Effector memory CD8-positive, alpha-beta T cell (primary cell): ENCODE data around the gene CORO6.

ENCODE experiments used
- ATAC-seq: fragments of 150-1000 bp; cut with Tn5 transposase; replicated peaks from 2 replicates; pipeline ENCODE4 v1.10.0; 2021; ENCODE audit warnings: mild to moderate bottlenecking, moderate library complexity
- DNase-seq, 3 experiments: peaks; one replicate each; pipeline ENCODE4 v3.0.0; 2021
- H3K27ac Mint-ChIP-seq, 2 donors: one replicate each; pipeline ENCODE4 v1.8.0; 2022; ENCODE audit warnings: mild to moderate bottlenecking in 2 of 2, mixed read lengths in 2 of 2, moderate library complexity in 2 of 2
- H3K27me3 Mint-ChIP-seq, 2 donors: one replicate each; pipeline ENCODE4 v1.8.0; 2022; ENCODE audit warnings: mixed read lengths in 2 of 2
- H3K36me3 Mint-ChIP-seq: one replicate; pipeline ENCODE4 v1.8.0; 2022; ENCODE audit warnings: mild to moderate bottlenecking, moderate library complexity, mixed read lengths; ENCODE audit not compliant: insufficient read depth
- H3K4me1 Mint-ChIP-seq, 2 donors: one replicate each; pipeline ENCODE4 v1.8.0; 2022; ENCODE audit warnings: low read depth in 2 of 2, mixed read lengths in 2 of 2
- H3K4me3 Mint-ChIP-seq, 2 donors: one replicate each; pipeline ENCODE4 v1.8.0; 2022; ENCODE audit warnings: mild to moderate bottlenecking in 2 of 2, mixed read lengths in 2 of 2, moderate library complexity in 2 of 2
- H3K9me3 Mint-ChIP-seq, 2 donors: one replicate each; pipeline ENCODE4 v1.8.0; 2022; ENCODE audit warnings: mixed read lengths in 2 of 2

Gene CORO6

DNA sequence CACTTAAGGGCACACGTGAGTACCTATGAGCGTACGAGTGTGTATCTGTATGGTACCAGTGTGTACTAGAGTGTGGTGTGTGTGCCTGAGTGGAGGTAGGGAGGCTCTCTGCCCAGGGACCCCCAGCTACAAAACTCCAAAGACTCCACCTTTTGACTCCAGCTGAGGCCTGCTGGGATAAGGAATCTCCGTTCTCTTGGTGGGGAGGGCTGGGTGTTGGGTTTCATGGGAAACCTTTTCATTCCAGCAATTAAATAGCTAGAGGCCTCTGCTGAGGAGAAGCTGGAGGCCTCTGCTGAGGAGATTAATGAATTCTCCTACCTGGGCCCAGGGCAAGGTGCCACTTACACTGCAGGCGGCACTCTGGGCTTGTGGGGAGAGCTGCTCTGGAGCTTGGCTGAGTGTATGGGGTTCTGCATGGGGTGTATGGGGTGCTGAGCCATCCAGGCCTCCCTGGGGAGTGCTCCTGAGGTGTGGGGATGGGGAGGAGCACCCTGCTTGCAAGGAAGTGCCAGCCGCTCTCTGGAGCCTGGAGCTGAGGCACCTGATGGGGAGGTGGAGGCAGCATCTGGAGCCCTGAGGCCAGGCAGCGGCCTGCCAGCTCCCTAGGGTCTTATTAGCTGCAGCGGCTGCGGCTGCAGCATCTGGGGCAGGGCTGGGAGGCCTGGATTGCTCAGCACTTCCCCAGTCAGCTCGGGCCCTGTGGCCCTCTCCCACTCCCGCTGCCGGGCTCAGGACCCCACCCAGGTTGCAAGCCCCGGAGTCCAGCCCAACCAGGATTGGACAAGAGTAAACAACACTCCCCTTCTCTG lies 25.1 kb downstream of the CORO6 start:
- no peaks in the 10 kb centered on the region for H3K27me3 Mint-ChIP-seq
- peaks cover 4 to 9% of the 10 kb centered on the region in 2 donors for H3K4me1 Mint-ChIP-seq
- no peak overlapping the region for H3K4me3 Mint-ChIP-seq
- H3K27ac Mint-ChIP-seq, result no peak overlapping the region
- no peaks in the 10 kb centered on the region for H3K9me3 Mint-ChIP-seq
- H3K36me3 Mint-ChIP-seq, result peaks cover 8% of the 10 kb centered on the region
- ATAC-seq, result no peak
- no peak for DNase-seq

- ATAC-seq (no peak), DNase-seq (no peak)
- no peak overlapping the region for H3K27ac Mint-ChIP-seq
- peaks cover 4 to 11% of the 10 kb centered on the region in 2 donors for H3K4me1 Mint-ChIP-seq
- H3K36me3 Mint-ChIP-seq, result peaks cover 8% of the 10 kb centered on the region
- no peaks in the 10 kb centered on the region for H3K9me3 Mint-ChIP-seq
- H3K4me3 Mint-ChIP-seq, result no peak overlapping the region
- no peaks in the 10 kb centered on the region for H3K27me3 Mint-ChIP-seq
Measured at GRCh38 chr17:29596811-29597210, 25.9 kb downstream of the CORO6 start.

DNA sequence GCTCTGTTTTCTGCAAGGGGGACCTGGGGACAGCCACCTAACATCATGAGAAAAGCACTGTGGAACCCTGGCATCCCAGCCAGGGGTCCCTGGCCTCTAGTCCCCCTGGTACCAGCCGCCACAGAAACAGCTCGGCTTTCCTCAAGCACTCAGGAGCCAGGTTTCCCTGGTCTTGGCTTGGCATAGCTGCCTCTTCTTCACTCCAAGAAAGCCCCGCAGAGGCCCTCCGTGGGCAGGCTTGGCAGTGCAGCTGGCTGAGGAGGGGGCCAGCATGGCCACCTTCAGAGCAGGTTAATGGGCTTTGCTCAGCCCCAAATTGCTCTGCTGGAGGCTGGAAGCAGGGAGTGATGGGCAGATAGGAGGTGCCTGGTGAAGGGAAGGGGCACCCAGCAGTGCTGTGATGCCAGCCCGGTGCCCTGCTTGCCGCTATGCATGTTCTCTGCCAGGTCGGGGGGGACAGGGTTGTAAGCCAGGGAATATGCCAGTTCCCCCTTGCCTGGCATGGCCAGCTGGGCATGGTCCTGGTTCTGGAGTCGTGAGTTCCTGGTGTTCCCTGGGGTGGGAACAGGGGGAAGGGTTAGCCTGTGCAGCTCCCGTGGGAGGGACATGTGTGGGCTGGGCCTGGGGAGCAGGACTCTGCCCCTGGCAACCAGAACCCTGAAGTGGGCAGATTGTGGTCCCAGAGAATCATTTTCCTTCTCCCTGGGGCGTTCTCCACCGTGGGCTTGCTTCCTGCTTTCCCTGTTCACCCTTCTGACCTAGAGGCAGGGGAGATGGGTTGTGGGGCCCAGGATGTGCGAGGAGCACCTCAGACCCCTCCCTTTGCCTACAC lies 26.6 kb downstream of the CORO6 start:
- Mint-ChIP-seq H3K4me3 (no peak overlapping the region), H3K27me3 (no peaks in the 10 kb centered on the region), H3K36me3 (peaks cover 8% of the 10 kb centered on the region), H3K9me3 (no peaks in the 10 kb centered on the region), H3K27ac (no peak overlapping the region), H3K4me1 (peaks cover 4 to 18% of the 10 kb centered on the region in 2 donors)
- no peak for DNase-seq
- no peak for ATAC-seq

DNA sequence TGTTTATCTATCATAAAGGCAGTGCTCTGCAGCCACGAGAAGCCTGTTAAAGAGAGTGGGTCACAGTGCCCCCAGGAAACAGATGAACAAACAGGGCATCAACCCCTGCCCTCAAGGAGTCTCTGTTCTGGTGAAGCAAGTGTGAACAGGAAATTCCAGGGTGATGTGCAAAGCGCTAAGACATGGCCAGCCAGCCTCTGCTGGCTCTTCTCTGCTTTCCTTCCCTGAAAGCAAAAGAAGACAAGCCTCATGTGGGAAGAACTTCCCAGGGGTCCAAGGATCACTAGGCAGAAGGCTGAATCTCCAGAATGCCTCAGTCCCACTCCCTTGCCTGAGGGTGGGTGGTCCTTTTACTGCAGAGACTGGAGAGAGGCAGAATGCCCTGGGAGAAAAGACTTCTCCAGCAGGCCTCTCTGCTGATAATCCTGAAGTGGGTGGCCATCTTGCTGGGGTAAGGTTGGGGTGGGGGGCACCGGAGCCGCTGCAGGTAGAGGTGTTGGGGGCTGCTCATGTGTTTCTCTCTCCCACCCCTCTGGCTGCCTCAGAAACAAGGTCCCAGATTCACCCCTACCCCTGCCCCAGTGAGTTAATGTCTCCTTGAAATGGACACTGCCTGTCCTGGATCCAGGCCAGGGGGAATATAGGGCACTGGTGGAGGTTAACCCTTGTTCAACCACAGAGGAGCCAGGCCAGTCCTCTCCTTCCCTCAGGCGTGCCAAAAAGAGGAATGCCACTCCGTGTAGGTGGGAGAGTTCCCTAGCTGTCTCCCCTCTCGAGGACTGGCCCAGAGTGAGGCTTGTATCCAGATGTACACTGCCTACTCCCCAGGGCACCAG lies 27.4 kb downstream of the CORO6 start:
- Mint-ChIP-seq H3K27me3 (no peaks in the 10 kb centered on the region), H3K36me3 (peaks cover 6% of the 10 kb centered on the region), H3K27ac (no peak overlapping the region), H3K4me3 (no peak overlapping the region), H3K9me3 (no peaks in the 10 kb centered on the region), H3K4me1 (peaks cover 7 to 25% of the 10 kb centered on the region in 2 donors)
- ATAC-seq, result no peak
- no peak for DNase-seq

DNA sequence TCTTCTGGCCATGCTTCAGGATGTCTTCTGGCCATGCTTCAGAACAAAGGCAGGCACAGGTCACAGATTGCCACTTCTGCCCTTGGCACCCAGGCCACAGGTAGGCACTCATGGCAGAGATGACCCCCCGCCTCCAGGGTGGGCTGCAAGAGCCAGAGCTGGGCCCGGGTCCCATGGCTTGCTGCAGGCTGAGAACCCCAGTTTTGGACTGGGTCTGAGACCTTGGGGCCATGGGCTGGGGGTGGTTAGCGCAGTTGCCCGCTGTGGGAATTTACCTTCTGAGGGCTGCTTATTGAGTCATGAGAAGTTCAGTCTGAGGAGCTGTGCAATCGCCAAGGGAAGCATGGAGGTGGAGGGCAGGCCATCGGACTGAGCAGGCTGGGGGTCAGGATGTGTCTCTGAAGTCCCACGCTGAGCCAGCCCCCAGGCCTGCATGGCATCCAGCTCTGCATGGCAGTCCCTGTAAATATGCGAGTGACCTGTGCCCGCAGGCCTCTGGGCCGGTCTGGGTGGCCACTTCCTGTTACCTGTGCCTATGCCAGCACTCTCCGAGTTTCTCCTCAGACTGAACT lies 28.1 kb downstream of the CORO6 start:
- DNase-seq (no peak), ATAC-seq (no peak)
- Mint-ChIP-seq H3K27ac (no peak overlapping the region), H3K4me1 (peaks cover 13 to 30% of the 10 kb centered on the region in 2 donors), H3K27me3 (no peaks in the 10 kb centered on the region), H3K9me3 (no peaks in the 10 kb centered on the region), H3K36me3 (peaks cover under 1% of the 10 kb centered on the region), H3K4me3 (peak overlapping the region; percentile 65 to 74)

DNA sequence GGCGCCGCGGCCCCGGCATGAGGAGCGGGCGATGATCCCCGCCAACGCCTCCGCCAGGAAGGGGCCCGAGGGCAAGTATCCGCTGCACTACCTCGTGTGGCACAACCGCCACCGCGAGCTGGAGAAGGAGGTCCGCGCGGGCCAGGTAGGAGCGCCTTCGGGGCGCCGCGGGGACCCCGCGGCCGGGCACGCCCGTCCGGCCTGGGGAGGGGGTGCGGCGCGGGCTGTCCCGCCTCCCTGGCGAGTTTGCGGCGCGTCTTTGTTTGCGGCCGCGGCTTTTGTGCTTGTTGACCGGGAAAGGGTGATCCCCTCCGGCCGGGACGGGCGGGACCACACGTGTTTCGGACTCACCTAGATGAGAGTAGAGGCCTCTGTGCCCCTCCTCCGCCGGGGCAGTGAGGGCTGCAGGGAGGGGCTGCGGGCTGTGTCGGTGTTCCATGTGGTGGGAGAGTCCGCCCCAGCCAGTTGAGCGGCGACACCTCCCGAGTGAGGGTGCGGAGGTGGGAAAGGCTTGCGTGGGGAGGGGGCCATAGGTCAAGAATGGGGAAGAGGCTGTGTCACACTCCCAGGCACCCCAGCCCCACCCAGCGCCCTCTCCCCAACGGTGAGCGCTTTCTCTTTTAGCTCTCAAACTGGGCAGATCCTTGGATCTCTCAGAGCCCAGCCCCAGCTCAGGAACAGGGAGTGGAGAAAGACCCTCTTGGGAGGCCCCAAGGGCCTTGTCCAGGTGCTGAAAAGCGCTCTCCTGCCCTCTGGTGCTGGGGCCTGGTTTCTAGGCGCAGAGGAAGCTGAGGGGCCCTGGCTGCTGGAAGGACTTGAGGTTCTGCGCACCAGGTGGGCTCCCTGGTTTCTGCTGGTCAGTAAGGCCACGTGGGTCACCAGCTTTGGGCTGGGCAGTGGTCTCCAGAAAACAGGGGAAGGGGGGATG lies 28.9 kb downstream of the CORO6 start:
- no peaks in the 10 kb centered on the region for H3K36me3 Mint-ChIP-seq
- DNase-seq, result no peak
- H3K4me3 Mint-ChIP-seq, result peak overlapping the region; percentile 65 to 74
- peaks cover 13 to 30% of the 10 kb centered on the region in 2 donors for H3K4me1 Mint-ChIP-seq
- H3K27me3 Mint-ChIP-seq, result no peaks in the 10 kb centered on the region
- no peaks in the 10 kb centered on the region for H3K9me3 Mint-ChIP-seq
- ATAC-seq, result no peak
- H3K27ac Mint-ChIP-seq, result no peak overlapping the region

- Mint-ChIP-seq H3K4me1 (peaks cover 19 to 36% of the 10 kb centered on the region in 2 donors), H3K4me3 (peak within 1 kb of the TSS; percentile 79 to 80), H3K9me3 (no peaks in the 10 kb centered on the region), H3K27me3 (no peaks in the 10 kb centered on the region), H3K27ac (no peak within 1 kb of the TSS), H3K36me3 (peaks cover 4% of the 10 kb centered on the region)
- no peak for DNase-seq
- peak; percentile 10 for ATAC-seq
Measured at GRCh38 chr17:29592850-29593551, 29.7 kb downstream of the CORO6 start, which contains the start of gene ANKRD13B. Gene ANKRD13B, plus strand, starts transcription at chr17:29593132. Its CDS starts 490 bp downstream, at chr17:29593622.

DNA sequence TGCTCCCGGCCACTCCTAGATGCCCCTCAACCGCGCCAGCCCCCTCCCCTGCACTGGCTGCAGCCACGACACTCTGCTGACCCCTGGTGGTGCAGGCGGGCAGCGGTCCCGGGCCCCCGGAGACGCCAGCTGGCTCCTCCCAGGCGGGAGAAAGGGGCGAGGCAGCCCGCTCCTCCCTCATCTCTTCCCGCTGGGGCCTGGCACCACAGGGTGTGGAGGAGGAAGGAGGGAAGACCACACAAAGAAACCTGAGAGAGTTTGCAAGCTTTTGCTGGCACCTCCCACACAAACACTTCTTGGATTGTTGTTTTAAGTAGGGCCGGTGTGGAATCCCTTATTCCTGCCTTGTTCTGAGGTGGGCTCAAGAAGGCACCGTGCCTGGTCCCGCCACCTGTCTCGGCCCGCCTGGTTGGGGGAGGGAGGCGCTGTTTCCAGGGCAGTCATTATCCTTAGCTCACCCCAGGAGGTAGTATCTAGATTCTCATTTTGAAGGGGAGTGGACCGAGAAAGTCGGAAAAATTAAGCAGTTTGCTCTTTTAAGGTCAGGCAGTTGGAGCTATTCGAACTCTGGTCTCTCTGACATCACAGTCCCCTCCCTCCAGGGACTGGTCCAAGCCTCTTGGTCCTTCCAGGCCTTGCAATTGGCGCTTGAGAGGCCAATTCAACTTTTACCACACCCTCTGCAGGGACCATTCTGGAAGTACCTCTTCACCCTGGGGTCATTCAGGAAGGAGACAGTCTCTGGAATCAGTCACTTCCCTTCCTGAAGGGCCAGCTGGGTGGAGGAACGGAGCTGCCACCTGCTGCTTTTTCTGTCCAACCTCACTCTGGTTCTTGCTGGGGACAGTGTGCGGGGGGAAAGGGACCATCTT lies 30.7 kb downstream of the CORO6 start:
- Mint-ChIP-seq H3K27me3 (no peaks in the 10 kb centered on the region), H3K9me3 (no peaks in the 10 kb centered on the region), H3K4me3 (peak overlapping the region; percentile 79 to 80), H3K4me1 (peaks cover 27 to 46% of the 10 kb centered on the region in 2 donors), H3K27ac (no peak overlapping the region), H3K36me3 (peaks cover 4% of the 10 kb centered on the region)
- DNase-seq (peak; percentile 67 to 75 (median 71)), ATAC-seq (peak; percentile 29)

- Mint-ChIP-seq H3K36me3 (peaks cover 4% of the 10 kb centered on the region), H3K27ac (no peak overlapping the region), H3K9me3 (no peaks in the 10 kb centered on the region), H3K4me3 (peak overlapping the region; percentile 79 to 80), H3K4me1 (peaks cover 33 to 51% of the 10 kb centered on the region in 2 donors), H3K27me3 (no peaks in the 10 kb centered on the region)
- ATAC-seq, result no peak
- no peak for DNase-seq
Measured at GRCh38 chr17:29591146-29591736, 31.5 kb downstream of the CORO6 start.

DNA sequence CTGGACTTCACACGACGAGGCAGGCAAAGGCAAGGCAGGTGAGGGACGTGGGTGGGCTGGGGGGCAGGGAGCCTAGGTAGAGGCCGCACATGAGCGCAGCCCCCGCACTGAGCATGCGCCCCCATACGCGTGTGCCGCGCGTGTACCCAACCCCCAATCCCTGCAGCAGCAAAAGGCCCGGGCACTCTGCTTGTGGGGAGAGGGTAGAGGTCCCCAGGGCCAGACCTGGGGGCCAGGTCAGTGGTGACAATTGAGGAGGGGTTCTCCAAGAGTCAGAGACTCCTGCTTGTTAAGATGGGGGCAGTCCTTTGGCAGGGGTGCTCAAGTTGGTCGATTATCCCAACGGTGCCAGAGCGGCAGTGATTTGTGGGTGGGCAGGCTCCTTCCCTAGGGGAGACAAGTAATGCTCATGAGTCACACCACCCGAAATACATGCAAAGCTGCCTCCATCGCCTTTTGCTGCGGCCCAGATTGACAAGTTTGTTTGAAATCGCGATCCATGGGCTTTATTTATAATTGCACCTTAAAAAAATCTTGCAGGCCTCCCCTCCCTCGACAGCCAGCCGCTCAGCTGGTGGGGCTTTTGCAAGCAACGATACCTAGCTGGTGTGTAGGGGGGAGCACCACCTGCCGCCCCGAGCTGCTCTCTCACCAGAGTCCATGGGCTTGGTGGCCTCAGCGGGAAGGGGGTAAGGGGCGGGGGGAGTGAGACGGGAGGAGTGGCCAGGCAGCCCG lies 32.1 kb downstream of the CORO6 start:
- H3K4me3 Mint-ChIP-seq, result peak overlapping the region; percentile 79 to 80
- H3K27me3 Mint-ChIP-seq, result no peaks in the 10 kb centered on the region
- no peak for ATAC-seq
- H3K27ac Mint-ChIP-seq, result peak overlapping the region in 1 of 2 donors; percentile 55
- H3K9me3 Mint-ChIP-seq, result no peaks in the 10 kb centered on the region
- H3K36me3 Mint-ChIP-seq, result peaks cover 8% of the 10 kb centered on the region
- no peak for DNase-seq
- peaks cover 40 to 54% of the 10 kb centered on the region in 2 donors for H3K4me1 Mint-ChIP-seq
